Stimulated activated CD8-positive, alpha-beta memory T cell treated with anti-CD3 and anti-CD28 coated beads, Interleukin-15, amount 100 ng/mL, for 48 hours (primary cell): ENCODE measurements around the gene TTC28.
"Not testable (repeated sequence)": the region's sequence is repeated elsewhere in the genome, so short reads cannot be mapped to it uniquely, and the experiment has no call there.

Experiments used
- DNase-seq, 2 donors: peaks; one replicate each; pipeline ENCODE4 v3.0.0-alpha.2; 2020; ENCODE audit warnings: low read depth in 2 of 2

The TTC28 gene

DNA sequence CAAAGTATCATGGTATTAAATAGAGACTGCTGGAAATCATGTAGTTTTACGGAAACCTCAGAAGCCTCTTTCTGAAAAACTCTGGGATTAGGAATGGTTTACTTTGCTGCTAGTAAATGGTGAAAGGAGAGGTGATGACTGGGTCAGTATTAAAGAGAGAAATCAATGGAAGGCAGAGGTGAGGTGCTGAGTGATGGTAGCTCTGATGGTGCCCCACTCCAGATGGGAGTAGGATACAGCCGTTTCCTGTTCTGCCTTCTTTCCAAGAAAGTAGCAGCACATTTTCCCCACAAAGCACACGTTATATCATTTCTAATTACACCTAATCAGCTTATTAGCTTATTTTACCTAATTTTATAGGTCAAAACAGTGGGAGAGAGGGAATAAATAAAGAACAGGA lies 493.0 kb downstream of the TTC28 start:
- no peak for DNase-seq

DNA sequence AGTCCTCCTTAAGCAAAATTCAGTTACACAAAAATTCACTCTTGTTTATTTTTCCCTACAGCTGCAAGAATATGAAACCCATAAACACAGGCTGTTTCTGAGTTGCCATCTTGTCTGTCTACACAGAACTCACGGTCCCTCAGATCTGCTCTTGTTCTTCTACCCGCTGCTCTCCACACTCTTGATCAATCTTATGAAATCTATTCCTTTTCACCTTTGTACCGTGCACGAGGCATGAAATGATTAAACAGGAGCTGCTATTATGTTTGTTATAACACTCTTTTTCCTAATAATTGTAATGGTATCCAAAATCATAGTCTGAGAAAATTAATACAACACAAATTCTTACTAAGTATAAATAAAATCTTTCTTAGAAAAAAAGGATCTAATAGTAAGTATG lies 494.5 kb downstream of the TTC28 start:
- DNase-seq = no peak

GRCh38 chr22:28183078-28183860 lies 496.4 kb downstream of the TTC28 start:
- no peak for DNase-seq

GRCh38 chr22:28180804-28181731 lies 498.6 kb downstream of the TTC28 start:
- no peak for DNase-seq

- no peak for DNase-seq
Observed at GRCh38 chr22:28179392-28179791, 500.2 kb downstream of the TTC28 start.

DNA sequence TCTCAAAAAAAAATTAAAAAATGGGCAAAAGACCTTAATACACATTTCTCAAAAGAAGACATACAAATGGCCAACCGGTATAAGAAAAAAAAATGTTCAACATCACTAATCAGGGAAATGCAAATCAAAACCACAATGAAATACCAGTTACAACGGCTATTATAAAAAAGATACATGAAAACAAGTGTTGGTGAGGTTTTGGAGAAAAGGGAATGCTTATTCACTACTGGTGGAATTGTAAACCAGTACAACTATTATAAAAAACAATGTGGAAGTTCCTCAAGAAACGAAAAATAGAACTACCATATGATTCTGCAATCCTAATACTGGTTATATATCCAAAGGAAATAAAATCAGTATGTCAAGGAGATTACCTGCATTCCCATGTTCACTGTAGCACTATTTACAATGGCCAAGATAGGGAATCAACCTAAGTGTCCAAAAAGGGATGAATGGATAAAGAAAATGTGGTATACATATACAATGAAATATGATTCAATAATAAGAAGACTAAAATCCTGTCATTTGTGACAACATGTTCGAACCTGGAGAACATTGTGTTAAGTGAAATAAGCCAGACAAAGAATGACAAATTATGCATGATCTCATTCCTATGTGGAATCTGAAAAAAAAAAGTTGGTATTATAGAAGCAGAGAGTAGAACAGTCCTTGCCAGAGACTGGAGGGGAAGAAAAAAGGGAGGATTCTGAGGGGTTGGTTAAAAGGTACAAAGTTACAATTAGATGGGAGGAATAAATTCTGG lies 503.7 kb downstream of the TTC28 start:
- DNase-seq = no peak

- DNase-seq = no peak
Observed at GRCh38 chr22:28174509-28174908, 505.1 kb downstream of the TTC28 start.

GRCh38 chr22:28172892-28173670 lies 506.6 kb downstream of the TTC28 start:
- no peak for DNase-seq

GRCh38 chr22:28171712-28172111 lies 507.9 kb downstream of the TTC28 start:
- DNase-seq = no peak

- DNase-seq = no peak
Observed at GRCh38 chr22:28171115-28171514, 508.5 kb downstream of the TTC28 start.

GRCh38 chr22:28169314-28169713 lies 510.3 kb downstream of the TTC28 start:
- not testable (repeated sequence) for DNase-seq

DNA sequence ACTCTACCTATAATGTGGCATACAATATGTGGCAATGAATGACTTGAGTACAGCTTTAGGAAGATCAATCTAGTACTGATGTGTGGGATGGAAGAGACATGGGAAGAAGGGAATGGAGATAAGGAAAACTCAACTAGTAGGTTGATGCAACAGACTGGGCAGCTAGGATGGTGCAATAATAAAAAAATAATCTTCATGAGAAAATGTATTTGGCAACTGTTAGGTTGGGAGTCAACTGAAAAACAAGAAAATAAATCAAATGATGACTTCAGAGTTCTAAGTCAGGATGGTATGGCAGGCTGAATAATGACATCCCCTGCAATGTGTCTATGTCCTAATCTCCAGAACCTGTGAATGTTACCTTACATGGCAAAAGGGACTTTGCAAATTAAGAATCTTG lies 523.8 kb downstream of the TTC28 start:
- no peak for DNase-seq

- no peak for DNase-seq
Observed at GRCh38 chr22:28154861-28155260, 524.8 kb downstream of the TTC28 start.

- DNase-seq = no peak
Observed at GRCh38 chr22:28151151-28151816, 528.4 kb downstream of the TTC28 start.

- DNase-seq = no peak
Observed at GRCh38 chr22:28148816-28149465, 530.7 kb downstream of the TTC28 start.

DNA sequence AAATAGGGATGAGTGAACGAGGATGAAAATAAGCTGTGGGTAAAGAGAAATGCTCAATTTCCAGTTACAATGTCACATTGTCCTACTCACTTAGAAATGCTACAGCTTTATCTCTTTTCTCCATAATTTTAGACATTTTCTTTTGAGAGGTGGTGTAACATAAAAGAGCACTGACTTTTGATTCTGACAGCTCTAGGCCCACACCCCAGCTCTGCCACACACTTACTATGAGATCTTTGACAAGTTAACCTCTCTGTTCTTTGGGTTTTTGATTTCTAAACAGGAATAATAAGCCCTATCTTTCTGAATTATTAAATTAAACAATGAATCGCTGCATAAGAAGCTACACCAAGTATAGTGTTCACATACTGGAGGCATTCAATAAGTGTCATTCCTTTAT lies 532.2 kb downstream of the TTC28 start:
- no peak for DNase-seq

DNA sequence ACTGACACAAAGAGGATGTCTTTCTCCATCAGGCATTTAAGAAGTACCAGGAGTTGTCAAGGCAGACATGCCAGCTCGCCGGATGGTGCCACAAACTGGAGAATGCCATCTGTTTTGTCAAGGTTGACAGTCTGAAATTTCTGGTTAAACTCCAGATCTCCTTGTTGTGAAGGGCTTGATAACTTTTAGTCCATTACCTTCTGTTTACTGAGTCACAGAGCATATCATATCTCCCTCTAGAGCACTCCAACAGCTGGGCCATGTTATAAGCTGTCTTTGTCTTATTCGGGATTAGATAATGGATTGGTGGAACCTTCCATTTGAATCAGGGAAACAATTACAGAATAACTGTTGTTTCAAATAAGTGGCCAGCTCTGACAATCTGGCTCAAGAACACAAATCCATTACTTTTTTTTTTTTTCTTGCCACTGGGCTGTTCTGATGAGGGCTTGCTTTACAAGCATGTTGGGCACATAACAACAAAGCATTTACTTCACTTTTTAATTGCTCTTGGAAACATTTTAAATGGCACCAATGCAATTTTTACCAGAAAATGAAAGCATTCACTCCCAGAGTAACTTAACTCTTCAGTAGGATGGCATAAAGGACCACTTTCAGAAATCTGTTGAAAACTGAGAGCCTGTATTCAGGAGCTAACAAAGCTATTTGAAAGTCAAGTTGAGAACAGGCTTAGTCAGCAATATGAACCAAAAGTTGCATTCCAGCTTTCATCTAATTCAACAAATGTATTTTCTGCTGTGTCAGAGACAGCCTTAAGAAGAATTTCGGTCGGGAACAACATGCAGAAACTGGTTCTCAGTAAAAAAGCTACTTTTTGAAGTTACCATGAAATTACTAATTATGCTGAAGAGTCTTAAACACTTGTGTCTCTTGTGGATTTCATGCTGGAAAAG lies 533.0 kb downstream of the TTC28 start:
- DNase-seq = no peak

DNA sequence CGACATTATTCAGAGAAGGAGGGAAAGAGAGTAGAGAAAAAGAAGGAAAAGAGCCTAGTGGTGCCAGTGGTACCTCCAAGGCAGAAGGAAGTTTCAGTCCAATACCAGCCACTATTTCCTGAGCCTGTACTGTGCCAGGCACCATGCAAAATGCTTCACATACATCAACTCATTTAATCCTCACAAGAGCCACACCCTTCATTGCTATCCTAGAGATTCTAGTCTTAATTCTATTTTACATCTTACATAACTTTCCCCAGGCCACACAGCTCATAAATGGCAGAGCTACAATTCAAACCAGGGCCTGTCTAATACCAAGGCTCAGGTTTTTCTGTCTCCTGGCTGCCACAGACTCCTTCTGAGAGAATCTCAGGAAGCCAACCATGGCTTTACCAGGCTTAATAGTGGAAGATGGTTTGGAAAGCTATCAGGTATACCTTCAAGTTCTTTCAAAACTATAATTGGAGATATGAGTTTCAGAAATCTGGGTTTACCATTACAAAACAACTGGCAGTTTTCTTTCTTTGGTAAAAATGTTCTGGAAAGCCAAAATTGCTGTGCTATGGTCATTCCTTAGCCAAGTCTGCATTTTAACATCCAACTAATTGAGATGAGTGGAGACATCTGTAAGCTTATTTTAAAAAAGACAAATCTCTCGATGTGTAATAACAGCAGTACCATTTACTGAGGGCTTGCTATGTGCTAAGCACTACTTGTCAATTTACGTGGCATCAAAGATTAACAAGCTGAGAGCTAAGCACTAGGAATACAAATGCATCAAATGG lies 535.5 kb downstream of the TTC28 start:
- no peak for DNase-seq
